OCI-LY7 (cell line): ENCODE measurements around the gene DUS1L. TPM values are rescaled to one million over a fixed set of nuclear protein-coding genes. Genes with fewer than 3 reads are reported as not detected.

Experiments used
- BruUV-seq: library from RNA; stranded (reverse); fragments of 400-500 nt; replicated peaks from 2 replicates; lab custom pipeline; 2021; lab: Mats Ljungman, UMichigan
- CTCF ChIA-PET: fragments of 300-600 bp; sonication (Branson Sonifier 250); formaldehyde crosslinking; loops from one replicate; lab custom pipeline; 2022; ENCODE audit warnings: antibody characterized with exemption; ENCODE audit not compliant: unreplicated experiment; lab: Charles Lee
- POLR2A ChIA-PET: fragments of 300-600 bp; sonication (Branson Sonifier 250); formaldehyde crosslinking; loops from one replicate; lab custom pipeline; 2022; ENCODE audit warnings: antibody characterized with exemption; lab: Charles Lee
- DNase-seq: peaks from one replicate; pipeline ENCODE4 v3.0.0-alpha.2; 2015; ENCODE audit warnings: low spot score
- H2AFZ ChIP-seq: fragments of 200-600 bp; sonication (generic), shearing (Covaris generic); 2 replicates; pipeline ENCODE4 v1.6.1; 2014; ENCODE audit warnings: mild to moderate bottlenecking, antibody characterized with exemption, low read length, moderate library complexity
- H3K27ac ChIP-seq: fragments of 200-600 bp; sonication (generic); 2 replicates; pipeline ENCODE4 v1.5.1; 2014; ENCODE audit warnings: mixed run types, low read depth, mild to moderate bottlenecking, moderate library complexity, low read length, inconsistent platforms; ENCODE audit not compliant: poor library complexity, severe bottlenecking
- H3K36me3 ChIP-seq: fragments of 200-600 bp; sonication (generic); 2 replicates; pipeline ENCODE4 v1.6.1; 2014; ENCODE audit warnings: mild to moderate bottlenecking, antibody characterized with exemption, low read length, moderate library complexity, mixed read lengths; ENCODE audit not compliant: insufficient read depth
- H3K4me1 ChIP-seq: fragments of 200-600 bp; sonication (generic); 2 replicates; pipeline ENCODE4 v1.5.1; 2014; ENCODE audit warnings: mild to moderate bottlenecking, low read length; ENCODE audit not compliant: insufficient read depth, poor library complexity, severe bottlenecking
- H3K4me2 ChIP-seq: fragments of 200-600 bp; sonication (generic); 2 replicates; pipeline ENCODE4 v1.6.1; 2014; ENCODE audit warnings: mild to moderate bottlenecking, low read length
- H3K4me3 ChIP-seq: fragments of 200-600 bp; sonication (generic); 2 replicates; pipeline ENCODE4 v1.5.1; 2014; ENCODE audit warnings: mild to moderate bottlenecking, low read depth, low read length; ENCODE audit not compliant: poor library complexity, severe bottlenecking
- H3K79me2 ChIP-seq: fragments of 200-600 bp; sonication (generic); 2 replicates; pipeline ENCODE4 v1.6.1; 2016; ENCODE audit warnings: low read depth, mild to moderate bottlenecking, low read length, moderate library complexity, mixed read lengths; ENCODE audit not compliant: insufficient read depth
- H3K9me2 ChIP-seq: fragments of 200-600 bp; sonication (generic); 2 replicates; pipeline ENCODE4 v1.6.1; 2016; ENCODE audit warnings: mild to moderate bottlenecking, low read length, mixed read lengths; ENCODE audit not compliant: insufficient read depth
- H3K9me3 ChIP-seq: fragments of 200-600 bp; sonication (generic); 2 replicates; pipeline ENCODE4 v1.6.1; 2014; ENCODE audit warnings: mild to moderate bottlenecking, mixed run types, low read length, mixed read lengths
- H4K20me1 ChIP-seq: fragments of 200-600 bp; sonication (generic); 2 replicates; pipeline ENCODE4 v1.6.1; 2014; ENCODE audit warnings: mild to moderate bottlenecking, antibody characterized with exemption, low read length, moderate library complexity, mixed read lengths; ENCODE audit not compliant: insufficient read depth
- CTCF ChIP-seq: fragments of 200-600 bp; sonication (generic); conservative IDR thresholded peaks from 2 replicates; pipeline ENCODE4 v1.5.1; 2014; ENCODE audit warnings: mild to moderate bottlenecking, antibody characterized with exemption, low read length, moderate library complexity, mixed read lengths
- EZH2phosphoT487 ChIP-seq: fragments of 200-600 bp; sonication (generic); IDR thresholded peaks from 2 replicates; pipeline ENCODE4 v1.6.1; 2018; ENCODE audit warnings: low read depth, borderline replicate concordance, mild to moderate bottlenecking, mixed run types, antibody characterized with exemption, low read length, moderate library complexity, mixed read lengths
- intact Hi-C: fragments of 100-400 bp; cut with micrococcal nuclease; formaldehyde crosslinking; loops from one replicate; pipeline ENCODE4 v1.10.0; 2022; ENCODE audit not compliant: unreplicated experiment
- total RNA-seq, 2 experiments: library from RNA; depleted of rRNA in 1 of 2; stranded (reverse); fragments of >200 nt in 1 of 2; shearing (Covaris generic) in 1 of 2; gene quantifications; 2 replicates each; pipeline ENCODE4 v1.2.3, GENCODE V29; 2014 to 2022

The DUS1L gene
- total RNA-seq, 2 experiments from 2014 or later = 320 to 388 TPM

- Histone ChIP-seq H3K79me2 (peaks cover 8% of the 10 kb centered on the region; the same call in 1 of the 2 replicates), H3K36me3 (peaks cover 70% of the 10 kb centered on the region), H2AFZ (no peak overlapping the region), H3K4me3 (no peak overlapping the region), H3K4me2 (no peak overlapping the region), H4K20me1 (no peaks in the 10 kb centered on the region), H3K9me2 (no peaks in the 10 kb centered on the region), H3K27ac (no peak overlapping the region), H3K9me3 (no peaks in the 10 kb centered on the region), H3K4me1 (peaks cover 17% of the 10 kb centered on the region)
- ChIA-PET CTCF (no interaction called here), POLR2A (no interaction called here)
- no peak for DNase-seq
- TF ChIP-seq EZH2phosphoT487 (no peak), CTCF (no peak)
- intact Hi-C loops = no loop called here
- no TSS peak for BruUV-seq
Observed at GRCh38 chr17:82055023-82055964, 10.3 kb downstream of the DUS1L start.

DNA sequence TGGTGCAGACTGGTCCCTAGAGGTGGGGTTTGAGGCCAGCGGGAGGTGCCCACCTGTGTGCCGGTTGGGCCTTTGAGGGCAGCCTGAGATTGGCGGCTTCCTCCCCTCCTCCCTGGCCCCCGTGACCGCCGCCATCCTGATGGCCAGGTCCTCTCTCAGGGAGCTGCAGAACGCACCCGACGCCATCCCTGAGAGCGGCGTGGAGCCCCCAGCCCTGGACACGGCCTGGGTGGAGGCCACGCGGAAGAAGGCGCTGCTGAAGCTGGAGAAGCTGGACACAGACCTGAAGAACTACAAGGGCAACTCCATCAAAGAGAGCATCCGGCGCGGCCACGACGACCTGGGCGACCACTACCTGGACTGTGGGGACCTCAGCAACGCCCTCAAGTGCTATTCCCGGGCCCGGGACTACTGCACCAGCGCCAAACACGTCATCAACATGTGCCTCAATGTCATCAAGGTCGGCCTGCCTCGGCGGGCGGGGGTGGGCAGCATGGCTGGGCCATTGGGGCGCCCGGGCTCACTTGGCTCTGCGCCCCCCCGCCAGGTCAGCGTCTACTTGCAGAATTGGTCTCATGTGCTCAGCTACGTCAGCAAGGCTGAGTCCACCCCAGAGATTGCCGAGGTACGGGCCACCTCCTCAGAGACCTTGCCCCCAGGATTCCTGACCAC is 11.1 kb downstream of the DUS1L start:
- Histone ChIP-seq H3K79me2 (peaks cover 8% of the 10 kb centered on the region; the same call in 1 of the 2 replicates), H3K4me3 (no peak overlapping the region), H3K4me1 (peaks cover 21% of the 10 kb centered on the region), H3K4me2 (no peak overlapping the region), H4K20me1 (no peaks in the 10 kb centered on the region), H3K27ac (no peak overlapping the region), H3K9me3 (no peaks in the 10 kb centered on the region), H2AFZ (no peak overlapping the region), H3K36me3 (peaks cover 62% of the 10 kb centered on the region), H3K9me2 (no peaks in the 10 kb centered on the region)
- TF ChIP-seq EZH2phosphoT487 = no peak
- intact Hi-C loops = no loop called here
- CTCF ChIA-PET = no interaction called here
- POLR2A ChIA-PET = interaction anchor here (0.6 to 0.9 kb wide), 2 partner anchors 17 to 400 kb away, joined by 3 to 4 read pairs; partner anchors contain the start of gene DCXR
- no TSS peak for BruUV-seq
- no peak for DNase-seq

DNA sequence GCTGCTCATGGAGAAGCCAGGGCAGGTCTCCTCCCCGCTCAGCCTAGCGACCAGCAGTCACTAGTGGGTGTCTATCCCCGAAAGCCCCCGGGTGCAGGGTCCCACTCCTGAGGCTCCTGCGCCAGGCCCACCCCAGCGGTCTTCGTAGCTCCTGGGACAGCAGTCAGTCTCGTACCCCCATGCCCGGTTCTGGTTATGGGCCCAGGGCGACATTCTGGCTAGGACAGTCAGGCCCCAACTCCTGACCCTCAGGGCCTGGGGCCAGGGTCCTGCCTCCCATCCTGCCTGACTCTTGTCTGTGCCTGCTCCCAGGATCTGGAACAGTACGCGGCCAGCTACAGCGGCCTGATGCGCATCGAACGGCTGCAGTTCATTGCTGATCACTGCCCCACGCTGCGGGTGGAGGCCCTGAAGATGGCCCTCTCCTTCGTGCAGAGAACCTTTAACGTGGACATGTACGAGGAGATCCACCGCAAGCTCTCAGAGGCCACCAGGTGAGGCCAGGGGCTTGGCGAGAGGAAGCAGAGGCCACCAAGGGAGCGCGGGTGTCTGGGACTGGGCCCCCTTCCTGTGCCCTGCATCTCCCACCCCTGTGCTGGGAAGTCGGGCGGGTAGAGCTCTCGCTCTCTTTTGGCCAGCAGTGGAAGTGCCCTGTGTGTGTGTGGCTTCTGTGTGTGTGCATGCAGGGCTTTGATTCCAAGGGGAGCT is 11.9 kb downstream of the DUS1L start:
- intact Hi-C loops = no loop called here
- BruUV-seq = no TSS peak
- Histone ChIP-seq H3K4me2 (peak overlapping the region; percentile 91; the same call in 1 of the 2 replicates), H4K20me1 (no peaks in the 10 kb centered on the region), H3K27ac (no peak overlapping the region), H3K79me2 (peaks cover 8% of the 10 kb centered on the region; the same call in 1 of the 2 replicates), H3K4me3 (no peak overlapping the region), H2AFZ (no peak overlapping the region), H3K4me1 (peaks cover 21% of the 10 kb centered on the region), H3K9me2 (no peaks in the 10 kb centered on the region), H3K9me3 (no peaks in the 10 kb centered on the region), H3K36me3 (peaks cover 55% of the 10 kb centered on the region)
- ChIA-PET POLR2A (interaction anchor here (0.9 kb wide), 1 partner anchor 16 kb away, joined by 4 read pairs; the partner anchor contains the start of gene DCXR), CTCF (no interaction called here)
- DNase-seq = no peak
- TF ChIP-seq EZH2phosphoT487 (no peak), CTCF (no peak)
